Activated naive CD4-positive, alpha-beta T cell treated with anti-CD3 and anti-CD28 coated beads, Interleukin-2, amount 50 U/mL, for 72 hours (primary cell): ENCODE data around the gene DYNC1H1. TPM values are rescaled to one million over a fixed set of nuclear protein-coding genes. Genes with fewer than 3 reads are reported as not detected.

Experiments
- ATAC-seq, 2 donors: fragments of 150-1000 bp; cut with Tn5 transposase; 2 replicates each; pipeline ENCODE4 v1.10.0; 2021; ENCODE audit warnings: mild to moderate bottlenecking in 2 of 2, moderate library complexity in 2 of 2
- DNase-seq, 2 donors: peaks; one replicate each; pipeline ENCODE4 v3.0.0; 2021 to 2022; ENCODE audit warnings: low spot score in 2 of 2
- H3K27ac Mint-ChIP-seq, 2 donors: one replicate each; pipeline ENCODE4 v1.8.0; 2022; ENCODE audit warnings: mild to moderate bottlenecking in 2 of 2, mixed read lengths in 2 of 2
- H3K36me3 Mint-ChIP-seq, 2 donors: one replicate each; pipeline ENCODE4 v1.8.0; 2022; ENCODE audit warnings: mixed read lengths in 2 of 2
- H3K9me3 Mint-ChIP-seq, 2 donors: one replicate each; pipeline ENCODE4 v1.8.0; 2022; ENCODE audit warnings: mixed read lengths in 2 of 2
- total RNA-seq, 2 donors: library from RNA; stranded (reverse); gene quantifications; one replicate each; pipeline ENCODE4 v1.2.3, GENCODE V29; 2022

DYNC1H1 gene
- total RNA-seq: 100 to 1,000 TPM; 368 to 465 TPM

- H3K27ac Mint-ChIP-seq: peak within 1 kb of the TSS; percentile 57 to 95
- peaks cover 0 to 15% of the 10 kb centered on the region in 2 donors for H3K36me3 Mint-ChIP-seq
- no peaks in the 10 kb centered on the region for H3K9me3 Mint-ChIP-seq
- peak; percentile 85 to 90 for ATAC-seq
- DNase-seq: peak; percentile 92 to 94
These were observed at the start of gene DYNC1H1 for GRCh38 chr14:101964297-101965180. TSS of gene DYNC1H1 (plus strand) at chr14:101964573. CDS start at chr14:101964692, 119 bp downstream.

- peak overlapping the region; percentile 75 to 98 for H3K27ac Mint-ChIP-seq
- peaks cover 0 to 4% of the 10 kb centered on the region in 2 donors for H3K36me3 Mint-ChIP-seq
- peak; percentile 28 to 34 for ATAC-seq
- DNase-seq: no peak
- no peaks in the 10 kb centered on the region for H3K9me3 Mint-ChIP-seq
These were observed 48.2 kb upstream of the DYNC1H1 start for GRCh38 chr14:101915871-101916815.

GRCh38 chr14:101916816-101917412, 47.5 kb upstream of the DYNC1H1 start:
- no peak for DNase-seq
- peak overlapping the region; percentile 58 to 98 for H3K27ac Mint-ChIP-seq
- H3K9me3 Mint-ChIP-seq: no peaks in the 10 kb centered on the region
- H3K36me3 Mint-ChIP-seq: peaks cover 0 to 4% of the 10 kb centered on the region in 2 donors
- ATAC-seq: peak in 1 of 2 donors; percentile 32

GRCh38 chr14:101917413-101918017, 46.9 kb upstream of the DYNC1H1 start:
- no peak for DNase-seq
- Mint-ChIP-seq H3K36me3 (peaks cover 0 to 4% of the 10 kb centered on the region in 2 donors), H3K9me3 (no peaks in the 10 kb centered on the region), H3K27ac (peak overlapping the region; percentile 58 to 98)
- ATAC-seq: peak in 1 of 2 donors; percentile 20

GRCh38 chr14:101918065-101918989, 46.0 kb upstream of the DYNC1H1 start:
- peak overlapping the region; percentile 58 to 82 for H3K27ac Mint-ChIP-seq
- DNase-seq (no peak), ATAC-seq (no peak)
- peaks cover 0 to 4% of the 10 kb centered on the region in 2 donors for H3K36me3 Mint-ChIP-seq
- H3K9me3 Mint-ChIP-seq: no peaks in the 10 kb centered on the region

- ATAC-seq (peak in 1 of 2 donors; percentile 4), DNase-seq (no peak)
- Mint-ChIP-seq H3K36me3 (peaks cover 0 to 4% of the 10 kb centered on the region in 2 donors), H3K27ac (peak overlapping the region; percentile 53 to 88), H3K9me3 (no peaks in the 10 kb centered on the region)
These were observed 44.1 kb upstream of the DYNC1H1 start for GRCh38 chr14:101920271-101920670.

GRCh38 chr14:101922866-101923265, 41.5 kb upstream of the DYNC1H1 start:
- peak overlapping the region in 1 of 2 donors; percentile 1 for H3K27ac Mint-ChIP-seq
- H3K9me3 Mint-ChIP-seq: no peaks in the 10 kb centered on the region
- peaks cover 0 to 4% of the 10 kb centered on the region in 2 donors for H3K36me3 Mint-ChIP-seq
- ATAC-seq: no peak
- no peak for DNase-seq

GRCh38 chr14:101925152-101925551, 39.2 kb upstream of the DYNC1H1 start:
- Mint-ChIP-seq H3K36me3 (peaks cover 0 to 4% of the 10 kb centered on the region in 2 donors), H3K9me3 (no peaks in the 10 kb centered on the region), H3K27ac (peak overlapping the region in 1 of 2 donors; percentile 9)
- DNase-seq: no peak
- no peak for ATAC-seq

GRCh38 chr14:101926085-101926484, 38.3 kb upstream of the DYNC1H1 start:
- peaks cover 0 to 4% of the 10 kb centered on the region in 2 donors for H3K36me3 Mint-ChIP-seq
- H3K27ac Mint-ChIP-seq: no peak overlapping the region
- H3K9me3 Mint-ChIP-seq: no peaks in the 10 kb centered on the region
- no peak for ATAC-seq
- no peak for DNase-seq

- Mint-ChIP-seq H3K36me3 (peaks cover 0 to 4% of the 10 kb centered on the region in 2 donors), H3K27ac (no peak overlapping the region), H3K9me3 (no peaks in the 10 kb centered on the region)
- ATAC-seq (no peak), DNase-seq (no peak)
These were observed 37.8 kb upstream of the DYNC1H1 start for GRCh38 chr14:101926620-101927019.

GRCh38 chr14:101927859-101928258, 36.5 kb upstream of the DYNC1H1 start:
- peaks cover 0 to 4% of the 10 kb centered on the region in 2 donors for H3K36me3 Mint-ChIP-seq

GRCh38 chr14:101928415-101928841, 35.9 kb upstream of the DYNC1H1 start:
- no peak for DNase-seq
- ATAC-seq: no peak
- H3K27ac Mint-ChIP-seq: no peak overlapping the region

More at GRCh38 chr14:101927859-101928258, 36.5 kb upstream of the DYNC1H1 start:
- H3K27ac Mint-ChIP-seq: peak overlapping the region in 1 of 2 donors; percentile 29
- ATAC-seq: peak in 1 of 2 donors; percentile 36
- DNase-seq: no peak
- no peaks in the 10 kb centered on the region for H3K9me3 Mint-ChIP-seq

GRCh38 chr14:101929096-101929495, 35.3 kb upstream of the DYNC1H1 start:
- Mint-ChIP-seq H3K36me3 (peaks cover 0 to 4% of the 10 kb centered on the region in 2 donors), H3K9me3 (no peaks in the 10 kb centered on the region), H3K27ac (peak overlapping the region in 1 of 2 donors; percentile 56)
- no peak for DNase-seq
- no peak for ATAC-seq

More at GRCh38 chr14:101928415-101928841, 35.9 kb upstream of the DYNC1H1 start:
- Mint-ChIP-seq H3K9me3 (no peaks in the 10 kb centered on the region), H3K36me3 (peaks cover 0 to 4% of the 10 kb centered on the region in 2 donors)

GRCh38 chr14:101929946-101930345, 34.4 kb upstream of the DYNC1H1 start:
- ATAC-seq (peak in 1 of 2 donors; percentile 10), DNase-seq (no peak)
- Mint-ChIP-seq H3K36me3 (peaks cover 0 to 4% of the 10 kb centered on the region in 2 donors), H3K9me3 (no peaks in the 10 kb centered on the region), H3K27ac (no peak overlapping the region)

- no peaks in the 10 kb centered on the region for H3K9me3 Mint-ChIP-seq
- peaks cover 0 to 4% of the 10 kb centered on the region in 2 donors for H3K36me3 Mint-ChIP-seq
- ATAC-seq (no peak), DNase-seq (no peak)
- H3K27ac Mint-ChIP-seq: peak overlapping the region; percentile 8 to 32
These were observed 31.7 kb upstream of the DYNC1H1 start for GRCh38 chr14:101932673-101933072.
